DOHH2 (cell line): Measurements from ENCODE around the gene ASB7.

Experiments
- EZH2phosphoT487 ChIP-seq: fragments of 200-600 bp; sonication (generic); IDR thresholded peaks from 2 replicates; pipeline ENCODE4 v1.6.1; 2017; ENCODE audit warnings: borderline replicate concordance, mild to moderate bottlenecking, antibody characterized with exemption, low read length, moderate library complexity, mixed read lengths
- TF ChIP-seq, protein P1 (sequence below): fragments of 200-600 bp; sonication (generic); IDR thresholded peaks from one replicate; pipeline ENCODE4 v1.5.1; 2014; ENCODE audit warnings: antibody characterized with exemption, mild to moderate bottlenecking, low read depth, low read length; ENCODE audit not compliant: poor library complexity, severe bottlenecking

DNA sequence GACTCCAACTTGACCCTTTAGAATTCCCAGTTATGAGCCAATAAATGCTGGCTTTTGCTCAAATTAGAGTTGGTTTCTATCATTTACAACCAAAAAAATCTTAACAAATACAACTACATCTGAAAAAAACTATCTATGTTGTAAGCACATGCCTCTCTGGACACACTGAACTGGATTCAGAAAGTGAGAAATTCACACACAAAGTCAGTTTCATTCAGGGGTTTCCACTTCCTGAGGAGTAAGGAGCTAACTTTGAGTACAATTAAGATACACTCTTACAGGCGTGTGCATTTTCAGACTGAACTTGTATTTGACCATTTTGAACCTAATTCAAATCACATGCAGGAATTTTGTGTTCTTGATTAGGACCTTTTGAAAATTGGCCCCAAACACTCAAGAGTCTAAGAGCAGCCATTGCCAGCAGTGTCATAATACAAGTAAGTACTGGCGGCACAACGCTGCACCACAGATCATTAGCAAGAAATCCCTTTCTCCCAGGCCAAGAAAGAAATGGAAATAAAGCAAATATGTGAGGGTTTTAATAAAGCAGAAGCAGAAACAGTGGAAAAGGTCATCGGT is 31.6 kb upstream of the ASB7 start:
- TF ChIP-seq, protein P1, sequence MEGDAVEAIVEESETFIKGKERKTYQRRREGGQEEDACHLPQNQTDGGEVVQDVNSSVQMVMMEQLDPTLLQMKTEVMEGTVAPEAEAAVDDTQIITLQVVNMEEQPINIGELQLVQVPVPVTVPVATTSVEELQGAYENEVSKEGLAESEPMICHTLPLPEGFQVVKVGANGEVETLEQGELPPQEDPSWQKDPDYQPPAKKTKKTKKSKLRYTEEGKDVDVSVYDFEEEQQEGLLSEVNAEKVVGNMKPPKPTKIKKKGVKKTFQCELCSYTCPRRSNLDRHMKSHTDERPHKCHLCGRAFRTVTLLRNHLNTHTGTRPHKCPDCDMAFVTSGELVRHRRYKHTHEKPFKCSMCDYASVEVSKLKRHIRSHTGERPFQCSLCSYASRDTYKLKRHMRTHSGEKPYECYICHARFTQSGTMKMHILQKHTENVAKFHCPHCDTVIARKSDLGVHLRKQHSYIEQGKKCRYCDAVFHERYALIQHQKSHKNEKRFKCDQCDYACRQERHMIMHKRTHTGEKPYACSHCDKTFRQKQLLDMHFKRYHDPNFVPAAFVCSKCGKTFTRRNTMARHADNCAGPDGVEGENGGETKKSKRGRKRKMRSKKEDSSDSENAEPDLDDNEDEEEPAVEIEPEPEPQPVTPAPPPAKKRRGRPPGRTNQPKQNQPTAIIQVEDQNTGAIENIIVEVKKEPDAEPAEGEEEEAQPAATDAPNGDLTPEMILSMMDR, result no peak
- TF ChIP-seq EZH2phosphoT487, result no peak
